ENCODE measurements around the gene GON7. TPM values are rescaled to one million over a fixed set of nuclear protein-coding genes. Genes with fewer than 3 reads are reported as not detected.

GON7 gene
- total RNA-seq, 2 experiments from 2014 or later = 4.8 to 7.0 TPM

Other genes starting within 250 kb of the GON7 start
- 10 to 100 TPM; 12.2 to 18.9 TPM for gene ITPK1, start 91.1 kb downstream of the GON7 start, total RNA-seq
- gene MOAP1, start 22.2 kb downstream of the GON7 start, total RNA-seq = 10 to 100 TPM; 11.9 to 13.1 TPM
- gene LYSET, start 21.7 kb downstream of the GON7 start, total RNA-seq = 10 to 100 TPM; 11.4 to 11.6 TPM
- gene UBR7, start 191 bp upstream of the GON7 start, total RNA-seq = 10 to 100 TPM; 43.0 to 45.0 TPM
- gene BTBD7, start 126.0 kb upstream of the GON7 start, total RNA-seq = 1 to 10 TPM; 7.2 to 7.7 TPM
- gene COX8C, start 140.1 kb upstream of the GON7 start, total RNA-seq = under 1 TPM; 0.43 to 0.79 TPM
- gene UNC79, start 223.9 kb upstream of the GON7 start, total RNA-seq = under 1 TPM; 0.02 to 0.07 TPM